ENCODE results near the gene MYO16. TPM values are rescaled to one million over a fixed set of nuclear protein-coding genes. Genes with fewer than 3 reads are reported as not detected.
A peak's percentile ranks its signal among the peaks of the same experiment; 100 is the strongest.

The MYO16 gene
- total and polyA plus RNA-seq, 12 donors, result 0.29 to 5.9 (median 1.4) TPM

DNA sequence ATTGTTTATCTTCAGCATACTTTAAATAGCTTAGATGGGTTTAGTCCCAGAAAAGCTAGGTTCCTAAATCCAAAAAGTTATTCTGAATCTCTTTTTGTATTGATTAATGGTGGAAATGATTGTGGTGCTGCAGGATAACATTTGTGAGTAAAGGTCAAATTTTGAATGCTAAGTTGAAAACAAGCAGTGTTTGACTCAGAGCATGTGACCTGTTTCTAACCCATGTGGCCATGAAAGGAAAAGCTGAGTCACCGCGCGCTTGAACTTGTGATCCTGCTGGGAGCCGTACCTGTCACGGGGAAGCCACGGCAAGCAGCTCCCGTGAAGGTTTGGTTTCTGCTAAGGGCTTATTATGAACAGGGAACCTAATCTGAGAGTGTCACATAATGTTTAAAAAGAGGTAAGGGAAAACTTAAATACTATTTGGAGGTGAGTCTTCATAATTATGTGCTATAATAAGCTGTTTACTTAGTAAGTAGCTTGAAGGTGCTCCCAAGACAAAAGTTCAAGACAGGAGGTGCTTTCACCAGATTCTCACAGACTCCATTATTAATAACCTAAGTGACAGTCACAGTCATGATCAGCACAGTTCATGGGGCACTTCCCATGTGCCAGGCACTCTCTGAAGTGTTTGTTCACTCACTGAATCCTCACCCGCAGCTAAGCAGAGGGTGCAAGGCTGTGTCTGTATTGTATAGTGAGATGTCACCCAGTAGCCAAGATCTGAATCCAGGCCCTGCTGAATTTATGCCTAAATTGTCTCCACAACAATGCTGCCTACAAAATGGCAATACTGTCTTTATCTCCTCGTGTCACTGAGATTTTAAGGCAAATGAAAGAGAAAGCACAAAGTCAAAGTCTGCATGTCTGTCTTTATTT is 286.5 kb downstream of the MYO16 start:
- no peaks in the 10 kb centered on the region for H3K9me3 ChIP-seq
- ATAC-seq (peak in 7 of 8 donors; percentile 85 to 92 (median 90)), DNase-seq (peak; percentile 51 to 82)
- H3K36me3 ChIP-seq, result no peaks in the 10 kb centered on the region
- H3K4me1 ChIP-seq, result peaks cover 0 to 21% (median 13%) of the 10 kb centered on the region in 9 donors
- intact Hi-C loops (cut with DNase I), result no loop called here
- H3K4me3 ChIP-seq, result peak overlapping the region in 4 of 10 donors; percentile 17 to 29 (median 24)
- TF ChIP-seq, protein P1, sequence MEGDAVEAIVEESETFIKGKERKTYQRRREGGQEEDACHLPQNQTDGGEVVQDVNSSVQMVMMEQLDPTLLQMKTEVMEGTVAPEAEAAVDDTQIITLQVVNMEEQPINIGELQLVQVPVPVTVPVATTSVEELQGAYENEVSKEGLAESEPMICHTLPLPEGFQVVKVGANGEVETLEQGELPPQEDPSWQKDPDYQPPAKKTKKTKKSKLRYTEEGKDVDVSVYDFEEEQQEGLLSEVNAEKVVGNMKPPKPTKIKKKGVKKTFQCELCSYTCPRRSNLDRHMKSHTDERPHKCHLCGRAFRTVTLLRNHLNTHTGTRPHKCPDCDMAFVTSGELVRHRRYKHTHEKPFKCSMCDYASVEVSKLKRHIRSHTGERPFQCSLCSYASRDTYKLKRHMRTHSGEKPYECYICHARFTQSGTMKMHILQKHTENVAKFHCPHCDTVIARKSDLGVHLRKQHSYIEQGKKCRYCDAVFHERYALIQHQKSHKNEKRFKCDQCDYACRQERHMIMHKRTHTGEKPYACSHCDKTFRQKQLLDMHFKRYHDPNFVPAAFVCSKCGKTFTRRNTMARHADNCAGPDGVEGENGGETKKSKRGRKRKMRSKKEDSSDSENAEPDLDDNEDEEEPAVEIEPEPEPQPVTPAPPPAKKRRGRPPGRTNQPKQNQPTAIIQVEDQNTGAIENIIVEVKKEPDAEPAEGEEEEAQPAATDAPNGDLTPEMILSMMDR (IDR thresholded peaks at IDR 0.05), result no peak
- peak overlapping the region in 6 of 10 donors; percentile 10 to 71 (median 45) for H3K27ac ChIP-seq
- 41 to 46% methylated on average over 9 of the region's 9 CpGs for WGBS, 2 donors
- no peaks in the 10 kb centered on the region for H3K27me3 ChIP-seq

GRCh38 chr13:108917581-108917980 is 288.2 kb downstream of the MYO16 start:
- 51 to 56% methylated on average over 3 of the region's 3 CpGs for WGBS, 2 donors
- H3K27ac ChIP-seq, result no peak overlapping the region
- no peaks in the 10 kb centered on the region for H3K36me3 ChIP-seq
- no peak for ATAC-seq
- peaks cover 0 to 21% (median 13%) of the 10 kb centered on the region in 9 donors for H3K4me1 ChIP-seq
- no peak overlapping the region for H3K4me3 ChIP-seq
- TF ChIP-seq, protein P1 (IDR thresholded peaks at IDR 0.05), result no peak
- intact Hi-C loops (cut with DNase I), result no loop called here
- no peaks in the 10 kb centered on the region for H3K9me3 ChIP-seq
- no peak for DNase-seq
- no peaks in the 10 kb centered on the region for H3K27me3 ChIP-seq

DNA sequence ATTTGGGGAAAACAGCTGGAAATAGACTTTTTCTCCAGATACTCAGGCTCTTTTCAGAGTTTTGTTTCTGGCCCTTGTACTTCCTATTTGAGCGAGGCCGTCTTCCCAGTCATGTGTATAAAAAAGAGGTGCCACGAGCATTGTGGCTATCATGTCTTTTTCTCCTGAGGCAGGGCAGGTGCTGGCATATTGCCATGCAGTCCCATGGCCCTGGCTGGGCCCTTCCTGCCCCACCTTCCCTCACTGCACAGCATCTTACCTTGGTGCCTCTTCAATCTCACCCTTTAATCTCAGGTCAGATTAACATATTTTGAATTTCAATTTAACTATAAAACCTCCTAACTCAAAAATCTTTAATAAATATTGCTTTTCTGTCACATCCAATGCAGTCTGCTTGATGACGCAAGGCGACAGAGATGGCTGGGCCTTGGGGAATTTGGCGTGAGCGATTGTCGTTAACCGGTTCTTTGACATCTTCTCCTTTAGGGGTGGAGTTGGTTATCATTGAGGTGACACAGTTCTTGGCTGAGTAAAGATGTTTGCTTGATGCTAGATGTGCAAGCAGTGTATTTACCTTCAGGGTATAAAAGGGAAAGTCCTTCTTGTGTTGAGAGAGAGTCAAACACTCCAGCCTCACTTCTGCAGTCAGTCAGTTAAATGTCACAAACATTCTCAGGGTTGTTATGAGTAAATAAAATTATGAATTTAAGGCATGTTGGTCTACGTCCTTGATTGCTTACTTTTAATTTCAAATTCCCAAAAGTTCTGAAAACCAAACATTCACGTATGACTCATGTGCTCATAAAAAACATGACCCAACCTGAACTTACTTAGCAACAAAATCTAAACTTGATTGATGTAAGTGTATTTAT is 289.9 kb downstream of the MYO16 start:
- ATAC-seq (no peak), DNase-seq (no peak)
- H3K4me3 ChIP-seq, result no peak overlapping the region
- H3K9me3 ChIP-seq, result no peaks in the 10 kb centered on the region
- H3K27ac ChIP-seq, result no peak overlapping the region
- no peaks in the 10 kb centered on the region for H3K27me3 ChIP-seq
- H3K4me1 ChIP-seq, result peaks cover 0 to 21% (median 13%) of the 10 kb centered on the region in 9 donors
- intact Hi-C loops (cut with DNase I), result no loop called here
- 85 to 89% methylated on average over 11 of the region's 11 CpGs for WGBS, 2 donors
- TF ChIP-seq, protein P1 (IDR thresholded peaks at IDR 0.05), result no peak
- no peaks in the 10 kb centered on the region for H3K36me3 ChIP-seq

DNA sequence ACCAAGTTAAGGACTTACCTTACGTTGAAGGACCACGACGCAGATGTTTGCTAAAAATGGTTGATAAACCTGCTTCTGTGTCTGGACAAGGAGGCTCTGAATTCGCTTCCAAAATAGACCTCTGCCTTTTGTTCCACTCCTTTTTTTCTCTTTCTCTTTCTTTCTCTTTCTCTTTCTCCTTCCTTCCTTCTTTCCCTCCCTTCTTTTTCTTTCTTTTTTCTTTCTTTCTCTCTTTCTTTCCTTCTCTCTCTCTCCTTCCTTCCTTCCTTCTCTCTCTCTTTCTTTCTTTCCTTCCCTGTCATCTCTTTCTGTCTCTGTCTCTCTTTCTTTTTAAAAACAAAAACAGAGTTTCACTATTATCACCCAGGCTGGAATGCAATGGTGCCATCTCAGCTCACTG is 290.7 kb downstream of the MYO16 start:
- H3K9me3 ChIP-seq, result no peaks in the 10 kb centered on the region
- H3K27me3 ChIP-seq, result no peaks in the 10 kb centered on the region
- TF ChIP-seq, protein P1 (IDR thresholded peaks at IDR 0.05), result no peak
- 66 to 69% methylated on average over 4 of the region's 4 CpGs for whole genome bisulfite sequencing, 2 donors
- no peak overlapping the region for H3K4me3 ChIP-seq
- DNase-seq (no peak), ATAC-seq (no peak)
- intact Hi-C loops (cut with DNase I), result no loop called here
- no peaks in the 10 kb centered on the region for H3K36me3 ChIP-seq
- H3K4me1 ChIP-seq, result peaks cover 0 to 13% (median 10%) of the 10 kb centered on the region in 9 donors
- H3K27ac ChIP-seq, result no peak overlapping the region
